ENCODE data around the gene RO60.
"Not testable (repeated sequence)": the region's sequence is repeated elsewhere in the genome, so short reads cannot be mapped to it uniquely, and the experiment has no call there.

RO60 gene

GRCh38 chr1:193059282-193060114 is at the start of gene RO60, which contains the start of gene UCHL5:
TSS of gene RO60 (plus strand) at chr1:193059612. CDS start at chr1:193069055, 9,443 bp downstream.
TSS of gene UCHL5 (minus strand) at chr1:193059360. CDS start at chr1:193059260, 100 bp downstream.
- DNase-seq: peak; percentile 100

GRCh38 chr1:193011406-193011805 is 48.0 kb upstream of the RO60 start:
- DNase-seq: no peak

- no peak for DNase-seq
These were observed 46.4 kb upstream of the RO60 start for GRCh38 chr1:193013005-193013404.

- DNase-seq: no peak
These were observed 45.7 kb upstream of the RO60 start for GRCh38 chr1:193013707-193014106.

GRCh38 chr1:193014400-193014799 is 45.0 kb upstream of the RO60 start:
- DNase-seq: no peak

- DNase-seq: no peak
These were observed 42.6 kb upstream of the RO60 start for GRCh38 chr1:193016788-193017187.

- peak; percentile 60 for DNase-seq
These were observed 39.9 kb upstream of the RO60 start for GRCh38 chr1:193019442-193020026.

GRCh38 chr1:193025218-193025617 is 34.2 kb upstream of the RO60 start:
- no peak for DNase-seq

- no peak for DNase-seq
These were observed 29.1 kb upstream of the RO60 start for GRCh38 chr1:193030280-193030679.

- no peak for DNase-seq
These were observed 28.0 kb upstream of the RO60 start for GRCh38 chr1:193031431-193031830.

- DNase-seq: not testable (repeated sequence)
These were observed 26.6 kb upstream of the RO60 start for GRCh38 chr1:193032643-193033427.

GRCh38 chr1:193033610-193034009 is 25.8 kb upstream of the RO60 start:
- no peak for DNase-seq

GRCh38 chr1:193036337-193037047 is 22.9 kb upstream of the RO60 start:
- no peak for DNase-seq

- no peak for DNase-seq
These were observed 19.4 kb upstream of the RO60 start for GRCh38 chr1:193040011-193040410.

GRCh38 chr1:193042766-193043691 is 16.4 kb upstream of the RO60 start:
- no peak for DNase-seq

GRCh38 chr1:193048913-193049312 is 10.5 kb upstream of the RO60 start:
- DNase-seq: not testable (repeated sequence)

GRCh38 chr1:193054169-193054675 is 5.2 kb upstream of the RO60 start:
- no peak for DNase-seq

GRCh38 chr1:193058529-193059281 is 707 bp upstream of the RO60 start:
- no peak for DNase-seq

- no peak for DNase-seq
These were observed 647 bp downstream of the RO60 start for GRCh38 chr1:193060115-193060403.

GRCh38 chr1:193060406-193060805 is 994 bp downstream of the RO60 start:
- no peak for DNase-seq

GRCh38 chr1:193060938-193061337 is 1.5 kb downstream of the RO60 start:
- no peak for DNase-seq

Measured in NCI-H1048 (cell line).